Stimulated activated CD8-positive, alpha-beta memory T cell treated with anti-CD3 and anti-CD28 coated beads, Interleukin-12 subunit alpha, Interleukin-12 subunit beta, amount 100 ng/mL, for 24 hours (primary cell): ENCODE results near the gene SLC2A3.
"Not testable (repeated sequence)": the region's sequence is repeated elsewhere in the genome, so short reads cannot be mapped to it uniquely, and the experiment has no call there.

ENCODE experiments used
- DNase-seq: peaks from one replicate; pipeline ENCODE4 v3.0.0-alpha.2; 2020; ENCODE audit errors: extremely low read depth

Gene SLC2A3

DNA sequence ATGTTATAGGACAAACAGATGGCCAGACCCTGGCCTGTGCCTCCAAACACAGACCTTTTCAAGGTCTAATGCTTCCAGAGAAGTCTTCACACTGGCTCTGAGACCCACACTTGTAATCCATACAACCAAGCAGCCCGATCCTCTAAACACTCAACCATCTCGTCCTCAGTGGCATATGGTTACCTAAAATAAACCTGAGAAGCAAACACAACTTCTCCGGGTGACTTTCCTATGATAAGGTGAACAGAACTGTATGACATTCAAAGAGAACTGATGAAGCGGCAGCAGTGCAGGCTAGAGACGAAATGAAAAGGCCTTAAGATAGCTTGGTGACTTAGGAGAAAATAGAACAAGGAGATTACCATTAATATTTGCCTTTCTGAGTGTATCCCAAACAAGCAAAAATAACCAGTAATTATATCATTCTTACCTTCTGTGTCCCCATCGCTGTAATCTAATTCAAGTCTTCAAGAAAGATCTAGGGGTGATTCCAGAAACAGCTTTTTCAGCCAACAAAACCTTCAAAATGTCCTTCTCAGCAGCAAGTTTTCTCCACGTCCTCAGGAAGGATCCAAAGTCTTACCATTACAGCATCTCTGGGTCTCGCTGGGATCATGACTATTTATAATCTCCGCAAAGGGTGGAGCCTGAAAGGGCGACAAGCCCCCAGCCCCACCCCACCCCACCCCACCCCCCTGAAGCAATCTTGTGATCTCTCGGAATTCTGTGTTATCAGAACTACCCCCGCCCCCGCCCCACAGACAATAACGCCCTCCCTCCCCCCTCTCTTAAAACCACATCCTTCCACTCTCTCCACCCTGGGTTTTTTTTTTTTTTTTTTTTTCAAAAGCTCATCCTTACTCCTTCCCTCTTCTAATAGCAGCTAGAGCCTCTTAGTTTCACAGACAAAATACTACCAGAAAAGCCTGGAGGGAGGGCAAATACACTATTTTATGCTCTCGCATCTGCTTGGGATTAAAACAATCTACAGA, at the start of gene SLC2A3:
TSS of gene SLC2A3 (minus strand) at position 598 of the 992 bp plus-strand sequence. CDS start at position 445, 153 bp downstream.
- no peak for DNase-seq

DNA sequence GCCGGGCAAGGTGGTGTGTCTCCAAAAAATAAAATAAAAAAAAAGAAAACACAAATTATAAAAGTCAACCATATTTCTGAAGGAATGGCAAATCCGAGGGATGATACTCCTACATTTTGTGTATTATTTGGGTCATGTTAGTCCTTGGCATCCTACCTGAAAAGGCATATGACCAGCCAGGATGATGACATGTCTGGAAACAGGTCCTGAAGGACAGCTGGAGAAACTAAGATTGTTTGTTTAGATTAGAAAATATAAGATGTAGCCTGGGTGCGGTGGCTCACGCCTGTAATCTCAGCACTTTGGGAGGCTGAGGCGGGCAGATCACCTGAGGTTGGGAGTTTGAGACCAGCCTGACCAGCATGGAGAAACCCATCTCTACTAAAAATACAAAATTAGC, 48.9 kb upstream of the SLC2A3 start:
- DNase-seq = no peak

DNA sequence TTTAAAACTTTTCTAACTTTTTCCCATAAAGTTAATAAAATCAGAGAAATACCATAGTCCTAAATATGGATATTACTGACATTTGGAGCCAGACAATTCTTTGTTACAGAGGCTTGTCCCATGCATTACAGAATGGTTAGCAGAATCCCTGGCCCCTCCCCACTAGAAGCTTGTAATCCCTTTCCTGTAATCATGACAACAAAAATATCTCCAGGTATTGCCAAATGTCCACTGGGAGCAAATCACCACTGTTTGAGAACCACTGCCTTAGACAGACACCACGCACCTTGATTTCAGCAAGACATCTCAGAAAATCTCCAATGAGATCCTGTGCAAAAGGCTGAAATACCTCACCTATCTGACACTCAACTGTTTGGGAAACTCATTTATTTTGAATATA, 47.5 kb upstream of the SLC2A3 start:
- not testable (repeated sequence) for DNase-seq

DNA sequence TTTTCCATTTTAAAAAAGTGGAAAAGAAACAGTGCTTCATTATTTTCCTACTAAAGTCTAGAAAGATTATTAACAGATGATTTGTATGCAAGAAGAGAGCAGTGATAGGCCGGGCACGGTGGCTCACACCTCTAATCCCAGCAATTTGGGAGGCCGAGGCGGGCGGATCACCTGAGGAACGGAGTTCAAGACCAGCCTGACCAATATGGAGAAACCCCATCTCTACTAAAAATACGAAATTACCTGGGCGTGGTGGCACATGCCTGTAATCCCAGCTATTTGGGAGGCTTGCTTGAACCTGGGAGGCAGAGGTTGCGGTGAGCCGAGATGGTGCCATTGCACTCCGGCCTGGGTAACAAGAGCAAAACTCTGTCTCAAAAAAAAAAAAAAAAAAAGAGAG, 47.0 kb upstream of the SLC2A3 start:
- not testable (repeated sequence) for DNase-seq

DNA sequence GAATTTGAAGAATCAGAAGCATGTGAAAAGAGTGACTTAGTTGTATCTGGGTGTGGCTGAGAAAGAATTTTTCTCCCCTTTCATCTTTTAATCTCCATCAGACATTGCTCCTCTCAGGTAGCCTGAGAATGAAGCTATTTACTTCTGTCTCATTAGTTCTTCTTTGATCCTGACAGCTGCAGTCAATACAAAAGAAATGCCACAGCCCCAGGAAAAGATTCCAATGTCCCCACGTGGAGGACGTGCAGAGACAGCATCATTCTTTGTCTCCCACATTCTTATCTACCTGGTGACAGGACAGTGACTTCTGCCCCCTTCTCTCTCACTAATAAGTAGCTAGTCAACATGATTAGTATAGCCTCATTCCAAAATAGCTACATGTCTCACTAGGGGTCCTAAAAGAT, 46.3 kb upstream of the SLC2A3 start:
- DNase-seq = not testable (repeated sequence)

DNA sequence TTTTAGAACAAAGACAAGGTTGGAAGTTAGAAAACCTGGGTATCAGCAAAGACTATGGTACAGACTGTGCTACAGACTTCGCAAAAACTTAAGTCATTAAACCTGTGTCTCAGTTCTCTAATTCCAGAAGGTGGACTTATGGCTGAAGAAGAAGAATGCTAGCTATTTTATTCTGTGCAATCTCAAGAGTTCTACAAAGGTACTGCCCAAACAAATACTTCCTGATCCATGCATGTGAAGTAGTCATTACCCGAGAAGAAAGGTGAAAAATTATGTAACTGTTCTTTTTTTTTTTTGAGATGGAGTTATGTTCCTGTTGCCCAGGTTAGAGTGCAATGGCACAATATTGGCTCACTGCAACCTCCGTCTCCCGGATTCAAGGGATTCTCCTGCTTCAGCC, 45.5 kb upstream of the SLC2A3 start:
- no peak for DNase-seq

- DNase-seq = not testable (repeated sequence)
Measured at GRCh38 chr12:7977351-7978124, 41.6 kb upstream of the SLC2A3 start.

DNA sequence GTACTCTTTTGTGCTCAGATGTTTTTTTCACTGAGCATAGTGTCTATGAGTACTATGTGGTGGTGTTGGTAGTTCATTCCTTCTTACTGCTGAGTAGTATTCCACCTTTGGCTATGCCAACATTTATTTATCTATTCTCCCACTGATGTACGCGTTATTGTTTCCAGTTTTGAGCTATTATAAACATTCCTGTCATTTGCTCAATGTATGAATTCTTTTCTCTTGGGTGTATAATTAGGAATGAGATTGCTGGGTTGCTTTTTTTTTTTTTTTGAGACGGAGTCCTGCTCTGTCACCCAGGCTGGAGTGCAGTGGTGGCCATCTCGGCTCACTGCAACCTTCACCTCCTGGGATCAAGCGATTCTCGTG, 37.5 kb upstream of the SLC2A3 start:
- DNase-seq = no peak

DNA sequence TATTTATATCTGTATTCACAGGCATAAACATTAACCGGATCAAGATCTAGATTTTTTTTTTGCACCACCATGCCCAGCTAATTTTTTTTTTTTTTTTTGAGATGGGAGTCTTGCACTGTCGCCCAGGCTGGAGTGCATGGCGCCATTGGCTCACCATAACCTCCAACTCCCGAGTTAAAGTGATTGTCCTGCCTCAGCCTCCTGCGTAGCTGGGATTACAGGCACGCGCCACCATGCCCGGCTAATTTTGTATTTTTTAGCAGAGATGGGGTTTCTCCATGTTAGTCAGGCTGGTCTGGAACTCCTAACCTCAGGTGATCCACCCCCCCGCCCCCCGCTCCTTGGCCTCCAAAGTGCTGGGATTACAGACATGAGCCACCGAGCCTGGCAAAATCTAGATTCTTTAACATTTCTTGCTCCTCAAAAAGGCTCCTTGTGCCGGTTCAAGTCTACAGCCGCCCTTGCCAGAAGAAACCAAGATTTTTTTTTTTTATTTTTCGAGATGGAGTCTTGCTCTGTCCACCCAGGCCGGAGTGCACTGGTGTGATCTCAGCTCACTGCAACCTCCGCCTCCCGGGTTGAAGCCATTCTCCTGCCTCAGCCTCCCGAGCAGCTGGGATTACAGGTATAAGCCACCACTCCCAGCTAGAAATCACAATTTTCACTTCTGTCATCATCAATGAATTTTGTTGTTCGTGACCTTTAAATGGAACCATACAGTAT, 36.9 kb upstream of the SLC2A3 start:
- DNase-seq = no peak

DNA sequence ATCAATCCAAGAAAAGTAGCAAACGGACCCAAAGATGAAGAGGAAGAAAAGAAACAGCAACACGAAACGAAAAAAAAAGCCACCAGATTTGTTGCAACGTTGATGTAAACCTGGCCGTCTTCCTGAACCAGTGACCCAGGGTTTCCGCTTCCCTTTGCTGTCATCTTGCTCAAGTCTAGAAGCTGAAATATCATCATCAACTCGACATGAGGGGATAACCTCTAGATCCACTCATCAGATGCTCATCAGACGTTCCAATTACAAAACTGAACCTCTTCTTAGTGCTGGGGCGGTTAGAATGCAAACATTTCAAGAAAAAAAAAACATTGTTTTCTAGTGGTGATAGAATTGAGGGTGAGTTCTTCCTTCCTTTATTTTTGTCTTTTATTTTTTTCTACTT, 36.3 kb upstream of the SLC2A3 start:
- not testable (repeated sequence) for DNase-seq

GRCh38 chr12:7971765-7972164, 35.8 kb upstream of the SLC2A3 start:
- not testable (repeated sequence) for DNase-seq

DNA sequence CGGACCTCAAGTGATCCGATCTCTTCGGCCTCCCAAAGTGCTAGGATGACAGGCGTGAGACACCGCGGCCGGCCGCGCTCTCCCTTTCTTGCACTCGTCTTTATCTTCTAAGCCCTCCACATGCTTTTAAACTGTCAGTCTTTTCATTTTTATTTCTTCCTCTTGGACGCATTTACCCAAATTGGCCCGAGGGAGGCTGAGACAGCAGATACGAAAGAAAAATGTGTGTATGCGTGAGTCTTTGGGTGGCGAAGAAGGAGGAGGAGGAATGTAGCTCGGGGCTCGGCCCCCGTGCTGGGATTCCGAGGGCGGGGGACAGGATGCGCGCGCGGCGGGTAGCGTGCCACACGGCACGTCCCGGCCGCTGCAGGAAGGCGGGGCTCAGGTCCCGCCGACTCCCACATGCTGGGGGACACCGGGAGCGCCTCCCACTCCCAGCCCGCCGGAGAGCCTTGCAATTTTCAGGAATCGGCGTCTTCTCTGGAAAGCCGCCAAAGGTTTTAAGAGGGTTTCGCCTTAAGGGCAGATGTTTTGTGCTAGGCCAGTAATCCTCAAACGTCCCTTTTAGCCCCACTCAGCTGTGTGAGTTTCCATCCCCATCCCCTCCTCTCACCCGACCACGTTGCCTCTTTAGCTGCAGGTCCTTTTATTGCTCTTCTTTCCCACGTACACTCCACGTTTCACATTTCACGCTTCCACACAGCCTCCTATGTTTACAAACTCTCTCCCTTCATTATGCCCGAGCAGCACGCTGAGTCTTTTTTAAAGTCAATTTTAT, 34.7 kb upstream of the SLC2A3 start:
- DNase-seq = peak; percentile 82

- no peak for DNase-seq
Measured at GRCh38 chr12:7966563-7966962, 30.6 kb upstream of the SLC2A3 start.

DNA sequence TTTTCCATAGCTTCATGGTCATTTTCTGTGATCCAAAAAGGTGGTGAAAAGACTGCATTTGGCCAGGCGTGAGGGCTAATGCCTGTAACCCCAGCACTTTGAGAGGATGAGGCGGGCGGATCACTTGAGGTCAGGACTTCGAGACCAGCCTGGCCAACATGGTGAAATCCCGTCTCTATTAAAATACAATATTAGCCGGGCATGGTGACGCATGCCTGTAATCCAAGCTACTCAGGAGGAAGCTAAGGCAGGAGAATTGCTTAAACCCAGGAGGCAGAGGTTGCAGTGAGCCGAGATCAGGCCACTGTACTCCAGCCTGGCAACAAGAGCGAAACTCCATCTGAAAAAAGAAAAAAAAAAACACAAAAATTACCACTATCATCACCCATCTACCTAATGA, 28.7 kb upstream of the SLC2A3 start:
- DNase-seq = not testable (repeated sequence)

DNA sequence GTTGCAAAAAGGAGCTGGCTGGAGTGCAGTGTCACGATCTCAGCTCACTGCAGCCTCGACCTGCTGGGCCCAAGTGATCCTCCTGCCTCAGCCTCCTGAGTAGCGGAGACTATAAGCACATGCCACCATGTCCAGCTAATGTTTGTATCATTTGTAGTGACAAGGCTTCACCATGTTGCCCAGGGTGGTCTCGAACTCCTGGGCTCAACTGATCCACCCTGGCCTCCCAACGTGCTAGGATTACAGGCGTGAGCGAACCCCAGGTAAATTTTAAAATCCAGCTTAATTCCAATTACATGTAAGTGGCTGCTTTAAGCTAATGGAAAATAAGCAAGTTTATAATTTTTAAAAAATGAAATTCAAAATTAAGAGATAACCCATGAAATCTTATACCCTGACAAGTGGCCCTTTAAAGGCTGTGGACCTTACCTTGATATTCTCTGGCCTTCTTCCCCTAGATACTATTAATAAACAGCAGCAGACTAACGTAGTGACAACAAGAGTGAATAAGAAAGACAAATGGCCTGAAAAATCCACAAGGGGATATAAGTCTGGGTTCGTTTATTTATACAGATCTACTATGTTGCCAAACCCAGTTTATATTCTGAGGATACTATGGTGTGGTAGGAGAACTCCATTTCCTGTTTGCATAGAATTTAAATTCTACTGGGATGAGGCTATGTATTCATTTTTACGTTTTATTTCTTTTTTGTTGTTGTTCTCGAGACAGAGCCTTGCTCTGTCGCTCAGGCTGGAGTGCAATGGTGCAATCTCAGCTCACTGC, 25.6 kb upstream of the SLC2A3 start:
- DNase-seq = no peak

DNA sequence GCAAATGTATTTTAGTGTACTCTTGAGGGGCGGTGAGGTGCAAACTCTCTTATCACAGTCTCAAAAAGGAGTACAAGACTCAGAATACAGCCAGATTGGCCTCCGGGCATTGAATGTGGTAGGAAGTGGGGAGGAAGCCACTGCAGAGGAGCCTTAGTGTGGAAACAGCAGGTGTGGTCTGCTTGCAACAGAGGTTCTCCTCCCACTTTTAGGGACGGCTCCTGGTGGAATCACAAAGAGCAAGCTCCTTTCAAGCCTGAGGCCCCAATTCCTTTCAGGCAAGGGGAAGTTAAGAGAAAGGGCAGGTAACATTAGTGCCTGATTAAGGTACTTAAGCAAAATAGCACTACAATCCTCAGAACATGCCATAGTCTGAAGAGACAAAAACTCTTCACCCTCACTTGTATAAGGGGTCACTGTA, 23.7 kb upstream of the SLC2A3 start:
- DNase-seq = no peak

DNA sequence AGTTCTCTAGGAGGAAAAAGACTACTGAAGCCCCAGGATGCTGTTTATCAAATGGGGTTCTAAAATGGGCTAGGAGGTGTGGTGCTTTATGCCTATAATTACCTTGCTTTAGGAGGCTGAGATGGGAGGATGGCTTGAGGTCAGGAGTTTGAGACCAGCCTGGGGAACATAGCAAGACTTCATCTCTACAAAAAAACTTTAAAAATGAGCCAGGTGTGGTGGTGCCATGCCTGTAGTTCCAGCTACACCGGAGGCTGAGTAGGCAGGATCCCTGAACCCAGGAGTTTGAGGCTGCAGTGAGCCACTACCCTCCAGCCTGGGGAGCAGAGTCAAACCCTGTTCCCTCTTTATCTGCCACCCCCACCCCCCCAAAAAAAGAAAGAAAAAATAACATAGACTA, 23.3 kb upstream of the SLC2A3 start:
- DNase-seq = no peak

- DNase-seq = not testable (repeated sequence)
Measured at GRCh38 chr12:7954877-7955276, 18.9 kb upstream of the SLC2A3 start.

DNA sequence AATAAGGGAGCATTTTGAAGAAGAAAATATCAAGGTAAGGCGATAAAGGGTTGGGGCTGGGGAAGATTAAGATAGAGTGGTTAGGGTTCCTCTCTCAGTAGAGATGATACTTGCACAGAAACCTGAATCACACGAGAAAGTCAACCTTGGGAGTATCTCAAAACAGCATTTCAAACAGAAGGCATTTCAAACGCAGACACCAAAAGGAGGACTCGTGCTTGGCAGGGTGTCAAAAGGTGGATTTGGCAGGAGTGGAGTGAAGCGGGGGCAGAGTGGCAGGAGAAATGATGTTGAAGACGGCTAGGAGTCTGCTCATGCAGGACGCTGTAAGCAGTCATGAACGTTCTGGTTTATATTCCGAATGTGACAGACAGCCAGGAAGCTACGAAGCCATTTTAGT, 18.4 kb upstream of the SLC2A3 start:
- not testable (repeated sequence) for DNase-seq

DNA sequence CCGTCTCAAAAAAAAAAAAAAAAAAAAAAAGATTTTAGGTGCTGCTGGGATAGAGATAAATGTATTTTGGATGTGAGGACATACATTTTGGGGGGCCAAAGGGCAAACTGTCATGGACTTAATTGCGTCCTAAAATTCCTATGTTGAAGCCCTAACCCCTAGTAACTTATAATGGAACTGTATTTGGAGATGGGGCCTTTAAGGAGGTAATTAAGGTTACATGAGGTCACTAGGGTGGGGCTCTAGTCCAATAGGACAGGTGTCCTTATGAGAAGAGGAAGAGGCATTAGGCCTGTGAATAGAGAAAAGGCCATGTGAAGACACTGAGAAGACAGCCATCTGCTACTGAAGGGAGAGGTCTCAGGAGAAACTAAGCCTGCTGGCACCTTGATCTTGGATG, 17.9 kb upstream of the SLC2A3 start:
- not testable (repeated sequence) for DNase-seq
